Panc1 (cell line): ENCODE data around the gene NGB.

Experiments used
- CTCF ChIP-seq: fragments of 450-650 bp; IDR thresholded peaks from 2 replicates; pipeline ENCODE4 v1.5.1; 2017; ENCODE audit warnings: mild to moderate bottlenecking
- POLR2AphosphoS5 ChIP-seq: IDR thresholded peaks from 2 replicates; pipeline ENCODE4 v1.6.1; 2012; ENCODE audit warnings: mild to moderate bottlenecking, low read depth, low read length, moderate library complexity
- SIN3A ChIP-seq: IDR thresholded peaks from 2 replicates; pipeline ENCODE4 v1.6.1; 2012; ENCODE audit warnings: low read depth, mild to moderate bottlenecking, low read length, moderate library complexity, borderline replicate concordance; ENCODE audit not compliant: insufficient read depth
- TCF7L2 ChIP-seq: IDR thresholded peaks from 2 replicates; pipeline ENCODE4 v1.6.1; 2011; ENCODE audit warnings: mild to moderate bottlenecking, low read depth, low read length, inconsistent platforms

- TF ChIP-seq CTCF (no peak), POLR2AphosphoS5 (no peak), TCF7L2 (no peak), SIN3A (no peak)
These were observed 13.5 kb upstream of the NGB start for GRCh38 chr14:77284466-77284865.
